Measurements from ENCODE around the gene CHD6. TPM values are rescaled to one million over a fixed set of nuclear protein-coding genes. Genes with fewer than 3 reads are reported as not detected.

Gene CHD6
- total RNA-seq, 1 experiment from 2014 or later, result 27.2 TPM

GRCh38 chr20:41367956-41368355 is 250.2 kb downstream of the CHD6 start:
- H3K27me3 Mint-ChIP-seq (ENCODE audit: insufficient read depth, unreplicated experiment), result peaks cover 37% of the 10 kb centered on the region
- H3K27ac Mint-ChIP-seq (ENCODE audit: low read depth, unreplicated experiment), result no peak overlapping the region
- BruUV-seq (replicated peaks), result no TSS peak
- H3K4me1 Mint-ChIP-seq (ENCODE audit: insufficient read depth, unreplicated experiment), result no peaks in the 10 kb centered on the region
- no peaks in the 10 kb centered on the region for H3K9me3 Mint-ChIP-seq (ENCODE audit: unreplicated experiment)
- TF ChIP-seq, protein P1, sequence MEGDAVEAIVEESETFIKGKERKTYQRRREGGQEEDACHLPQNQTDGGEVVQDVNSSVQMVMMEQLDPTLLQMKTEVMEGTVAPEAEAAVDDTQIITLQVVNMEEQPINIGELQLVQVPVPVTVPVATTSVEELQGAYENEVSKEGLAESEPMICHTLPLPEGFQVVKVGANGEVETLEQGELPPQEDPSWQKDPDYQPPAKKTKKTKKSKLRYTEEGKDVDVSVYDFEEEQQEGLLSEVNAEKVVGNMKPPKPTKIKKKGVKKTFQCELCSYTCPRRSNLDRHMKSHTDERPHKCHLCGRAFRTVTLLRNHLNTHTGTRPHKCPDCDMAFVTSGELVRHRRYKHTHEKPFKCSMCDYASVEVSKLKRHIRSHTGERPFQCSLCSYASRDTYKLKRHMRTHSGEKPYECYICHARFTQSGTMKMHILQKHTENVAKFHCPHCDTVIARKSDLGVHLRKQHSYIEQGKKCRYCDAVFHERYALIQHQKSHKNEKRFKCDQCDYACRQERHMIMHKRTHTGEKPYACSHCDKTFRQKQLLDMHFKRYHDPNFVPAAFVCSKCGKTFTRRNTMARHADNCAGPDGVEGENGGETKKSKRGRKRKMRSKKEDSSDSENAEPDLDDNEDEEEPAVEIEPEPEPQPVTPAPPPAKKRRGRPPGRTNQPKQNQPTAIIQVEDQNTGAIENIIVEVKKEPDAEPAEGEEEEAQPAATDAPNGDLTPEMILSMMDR (IDR thresholded peaks at IDR 0.05; ENCODE audit: unreplicated experiment), result no peak
- POLR2A ChIA-PET, result interaction anchor here (0.9 kb wide), 1 partner anchor 9 kb away, joined by 3 read pairs; no protein-coding TSS in a partner anchor
- intact Hi-C loops (cut with micrococcal nuclease), result no loop called here
- H3K4me3 Mint-ChIP-seq (ENCODE audit: unreplicated experiment), result no peak overlapping the region
- CTCF ChIA-PET, result interaction anchor here (0.5 to 1.2 kb wide), 5 partner anchors 18 to 400 kb away, joined by 3 to 4 read pairs (median 3); partner anchors contain the start of gene LPIN3
- no peak for DNase-seq (ENCODE audit: unreplicated experiment)
- H3K36me3 Mint-ChIP-seq (ENCODE audit: insufficient read depth, unreplicated experiment), result peaks cover 5% of the 10 kb centered on the region

DNA sequence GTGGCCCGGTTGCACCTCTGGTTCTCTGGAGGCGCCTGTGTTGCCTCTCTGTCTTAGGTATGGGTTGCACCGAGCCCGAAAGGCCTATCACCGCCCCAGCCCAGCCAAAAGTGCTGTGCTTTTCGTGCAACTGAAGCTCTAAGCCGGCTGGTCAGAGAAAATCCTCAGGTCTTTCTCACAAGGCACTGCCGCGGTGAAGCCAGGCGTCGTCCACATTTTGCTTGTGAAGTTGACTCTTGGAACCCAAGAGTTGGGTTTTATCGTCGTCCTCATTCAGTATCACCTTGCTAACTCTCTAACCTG is 250.8 kb downstream of the CHD6 start:
- peaks cover 6% of the 10 kb centered on the region for H3K36me3 Mint-ChIP-seq (ENCODE audit: insufficient read depth, unreplicated experiment)
- H3K9me3 Mint-ChIP-seq (ENCODE audit: unreplicated experiment), result no peaks in the 10 kb centered on the region
- TF ChIP-seq, protein P1 (IDR thresholded peaks at IDR 0.05; ENCODE audit: unreplicated experiment), result no peak
- H3K4me3 Mint-ChIP-seq (ENCODE audit: unreplicated experiment), result no peak overlapping the region
- POLR2A ChIA-PET, result interaction anchor here (0.9 kb wide), 1 partner anchor 9 kb away, joined by 3 read pairs; no protein-coding TSS in a partner anchor
- no peak for DNase-seq (ENCODE audit: unreplicated experiment)
- no peak overlapping the region for H3K27ac Mint-ChIP-seq (ENCODE audit: low read depth, unreplicated experiment)
- no TSS peak for BruUV-seq (replicated peaks)
- H3K27me3 Mint-ChIP-seq (ENCODE audit: insufficient read depth, unreplicated experiment), result peaks cover 37% of the 10 kb centered on the region
- intact Hi-C loops (cut with micrococcal nuclease), result no loop called here
- no peaks in the 10 kb centered on the region for H3K4me1 Mint-ChIP-seq (ENCODE audit: insufficient read depth, unreplicated experiment)
- CTCF ChIA-PET, result interaction anchor here (0.7 to 1.0 kb wide), 2 partner anchors 17 to 27 kb away, joined by 3 read pairs; partner anchors contain the start of gene LPIN3

GRCh38 chr20:41366546-41367392 is 251.4 kb downstream of the CHD6 start, which contains the start of gene EMILIN3:
EMILIN3 (minus strand) TSS chr20:41366818; CDS start chr20:41366634, 184 bp downstream.
- H3K36me3 Mint-ChIP-seq (ENCODE audit: insufficient read depth, unreplicated experiment), result peaks cover 6% of the 10 kb centered on the region
- H3K4me3 Mint-ChIP-seq (ENCODE audit: unreplicated experiment), result no peak within 1 kb of the TSS
- DNase-seq (ENCODE audit: unreplicated experiment), result no peak
- intact Hi-C loops (cut with micrococcal nuclease), result no loop called here
- H3K27ac Mint-ChIP-seq (ENCODE audit: low read depth, unreplicated experiment), result no peak within 1 kb of the TSS
- H3K9me3 Mint-ChIP-seq (ENCODE audit: unreplicated experiment), result no peaks in the 10 kb centered on the region
- POLR2A ChIA-PET, result no interaction called here
- TF ChIP-seq, protein P1 (IDR thresholded peaks at IDR 0.05; ENCODE audit: unreplicated experiment), result no peak
- CTCF ChIA-PET, result interaction anchor here (1.0 kb wide), 1 partner anchor 26 kb away, joined by 3 read pairs; the partner anchor contains the start of gene LPIN3
- no peaks in the 10 kb centered on the region for H3K4me1 Mint-ChIP-seq (ENCODE audit: insufficient read depth, unreplicated experiment)
- peaks cover 37% of the 10 kb centered on the region for H3K27me3 Mint-ChIP-seq (ENCODE audit: insufficient read depth, unreplicated experiment)
- no TSS peak for BruUV-seq (replicated peaks)

GRCh38 chr20:41365777-41366545 is 252.2 kb downstream of the CHD6 start:
- H3K4me3 Mint-ChIP-seq (ENCODE audit: unreplicated experiment), result no peak overlapping the region
- TF ChIP-seq, protein P1 (IDR thresholded peaks at IDR 0.05; ENCODE audit: unreplicated experiment), result no peak
- intact Hi-C loops (cut with micrococcal nuclease), result no loop called here
- H3K27me3 Mint-ChIP-seq (ENCODE audit: insufficient read depth, unreplicated experiment), result peaks cover 37% of the 10 kb centered on the region
- H3K4me1 Mint-ChIP-seq (ENCODE audit: insufficient read depth, unreplicated experiment), result no peaks in the 10 kb centered on the region
- POLR2A ChIA-PET, result no interaction called here
- H3K9me3 Mint-ChIP-seq (ENCODE audit: unreplicated experiment), result no peaks in the 10 kb centered on the region
- DNase-seq (ENCODE audit: unreplicated experiment), result no peak
- H3K27ac Mint-ChIP-seq (ENCODE audit: low read depth, unreplicated experiment), result no peak overlapping the region
- CTCF ChIA-PET, result interaction anchor here (1.1 kb wide), 1 partner anchor 194 kb away, joined by 3 read pairs; no protein-coding TSS in a partner anchor
- peaks cover 6% of the 10 kb centered on the region for H3K36me3 Mint-ChIP-seq (ENCODE audit: insufficient read depth, unreplicated experiment)
- BruUV-seq (replicated peaks), result no TSS peak

All from MCF 10A (cell line).